ENCODE data around the gene SMURF2. TPM values are rescaled to one million over a fixed set of nuclear protein-coding genes. Genes with fewer than 3 reads are reported as not detected.

SMURF2 gene
- total RNA-seq, 1 experiment from 2014 or later: 35.3 TPM

GRCh38 chr17:64555281-64555680 is 106.8 kb downstream of the SMURF2 start:
- no peak for TF ChIP-seq CTCF (conservative IDR thresholded peaks at IDR 0.05)
- Histone ChIP-seq H2AK5ac (ENCODE audit: insufficient read length, low read length) (no peak overlapping the region), H3K4me2 (ENCODE audit: insufficient read depth, insufficient read length, low read length) (no peak overlapping the region), H3K79me1 (ENCODE audit: insufficient read depth, low read depth, low read length, poor library complexity, severe bottlenecking) (no peaks in the 10 kb centered on the region), H3K9ac (ENCODE audit: extremely low read depth, insufficient read length, low read length) (no peak overlapping the region), H3K23me2 (ENCODE audit: insufficient read length, low read depth, low read length, poor library complexity, severe bottlenecking) (no peaks in the 10 kb centered on the region), H3T11ph (ENCODE audit: low read length) (no peak overlapping the region), H3K79me2 (ENCODE audit: insufficient read depth, low read length) (no peaks in the 10 kb centered on the region), H2BK5ac (ENCODE audit: insufficient read length, low read length) (no peak overlapping the region), H2BK12ac (ENCODE audit: insufficient read length, low read depth, low read length) (no peak overlapping the region), H3K14ac (ENCODE audit: insufficient read depth, low read length) (no peak overlapping the region), H4K91ac (ENCODE audit: insufficient read length, low read depth, low read length) (no peak overlapping the region), H4K20me1 (ENCODE audit: control insufficient read depth, insufficient read depth, insufficient read length) (no peaks in the 10 kb centered on the region), H2BK120ac (ENCODE audit: low read depth, low read length, poor library complexity, severe bottlenecking) (no peak overlapping the region), H3K27me3 (ENCODE audit: insufficient read depth, low read length) (no peaks in the 10 kb centered on the region), H3K23ac (ENCODE audit: insufficient read length, low read depth, low read length) (no peak overlapping the region), H2AFZ (ENCODE audit: low read length) (no peak overlapping the region), H3K27ac (ENCODE audit: insufficient read length, low read depth, low read length) (no peak overlapping the region), H2BK20ac (ENCODE audit: low read depth, low read length, poor library complexity, severe bottlenecking) (no peak overlapping the region), H2BK15ac (ENCODE audit: low read depth, low read length) (no peak overlapping the region), H3K9me3 (ENCODE audit: control insufficient read depth, low read depth, low read length) (no peaks in the 10 kb centered on the region), H4K8ac (replicated peaks; ENCODE audit: insufficient read length, low read depth, low read length) (no peak overlapping the region), H3K4me1 (ENCODE audit: insufficient read depth, low read length) (no peaks in the 10 kb centered on the region), H3K18ac (ENCODE audit: insufficient read length, low read depth, low read length) (no peak overlapping the region), H3K56ac (ENCODE audit: insufficient read length, low read depth, low read length) (no peak overlapping the region), H3K4ac (ENCODE audit: low read depth, low read length) (no peak overlapping the region), H4K5ac (ENCODE audit: insufficient read length, low read depth, low read length) (no peak overlapping the region)
- H3K4me3 Mint-ChIP-seq: no peak overlapping the region
- no peaks in the 10 kb centered on the region for H3K9me3 Mint-ChIP-seq
- peaks cover 9 to 12% of the 10 kb centered on the region in 2 experiments for H3K4me1 Mint-ChIP-seq
- H3K27me3 Mint-ChIP-seq (ENCODE audit: low read depth): no peaks in the 10 kb centered on the region
- peaks cover 3 to 25% (median 11%) of the 10 kb centered on the region in 3 experiments; a peak in 5 of 7 replicates for H3K36me3 Mint-ChIP-seq (ENCODE audit: insufficient read depth in 1 of 3, low read depth in 3 of 3)
- no peak overlapping the region for H3K27ac Mint-ChIP-seq
- DNase-seq: no peak
- WGBS (ENCODE audit: extremely low coverage, insufficient read length, low lambda C conversion rate): no CpG with 5 or more reads among the region's 4 CpGs
